GM18873 (cell line): ENCODE data around the gene PTBP3.
"Not testable (repeated sequence)": the region's sequence is repeated elsewhere in the genome, so short reads cannot be mapped to it uniquely, and the experiment has no call there.

Experiments used
- ATAC-seq: cut with Tn5 transposase; IDR thresholded peaks from one replicate; pipeline ENCODE4 v1.9.1; 2021; ENCODE audit warnings: mild to moderate bottlenecking, moderate library complexity, moderate number of reproducible peaks; ENCODE audit not compliant: unreplicated experiment, low FRiP score

The PTBP3 gene

DNA sequence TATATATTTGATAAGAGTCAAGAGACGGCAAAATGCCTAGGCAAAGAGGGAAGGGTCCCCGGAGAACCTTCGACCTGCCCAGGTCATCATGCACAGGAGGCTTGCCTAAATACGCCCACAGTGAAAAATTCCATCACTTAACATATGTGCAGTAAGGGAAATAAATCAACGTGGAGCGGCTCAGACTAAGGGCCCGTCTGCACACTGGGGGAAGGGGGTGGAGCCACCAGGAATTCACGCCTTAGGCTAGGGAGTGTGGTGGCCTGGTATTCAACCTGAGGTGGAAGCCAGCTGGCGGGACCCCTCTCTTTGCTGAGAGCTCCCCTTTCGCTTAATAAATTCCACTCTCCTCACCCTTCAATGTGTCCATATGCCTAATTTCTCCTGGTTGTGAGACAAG, 8.3 kb downstream of the PTBP3 start:
- ATAC-seq, result no peak

GRCh38 chr9:112323378-112323854, 10.0 kb downstream of the PTBP3 start:
- ATAC-seq, result no peak

DNA sequence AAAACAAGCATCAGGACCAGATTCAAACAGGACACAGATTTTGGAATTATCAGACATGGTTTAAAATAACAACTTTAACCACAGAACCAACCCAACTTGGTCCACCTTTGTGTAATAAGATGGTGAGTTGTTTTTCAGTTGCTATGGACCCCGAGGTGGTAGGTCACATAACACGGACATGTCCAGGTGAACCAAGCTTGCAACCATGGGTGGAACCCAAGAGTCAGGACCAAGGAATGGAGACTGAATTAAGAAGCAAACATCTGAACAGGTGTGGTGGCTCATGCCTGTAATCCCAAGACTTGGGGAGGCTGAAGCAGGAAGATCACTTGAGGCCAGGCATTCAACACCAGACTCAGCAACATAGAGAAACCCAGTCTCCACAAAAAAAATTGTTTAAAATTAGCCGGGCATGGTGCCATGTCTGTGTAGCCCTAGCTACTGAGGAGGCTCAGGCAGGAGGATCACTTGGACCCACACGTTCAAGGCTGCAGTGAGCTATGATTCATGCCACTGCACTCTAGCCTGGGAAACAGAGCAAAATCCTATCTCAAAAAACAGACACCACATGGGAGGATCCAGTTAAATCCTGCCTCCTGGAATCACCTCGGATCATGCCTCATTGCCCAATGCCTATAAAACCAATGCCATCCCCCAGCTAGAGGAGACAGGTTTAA, 10.6 kb downstream of the PTBP3 start:
- no peak for ATAC-seq

- ATAC-seq, result no peak
Measured at GRCh38 chr9:112316258-112316943, 17.0 kb downstream of the PTBP3 start.

GRCh38 chr9:112315331-112316257, 17.8 kb downstream of the PTBP3 start:
- no peak for ATAC-seq

DNA sequence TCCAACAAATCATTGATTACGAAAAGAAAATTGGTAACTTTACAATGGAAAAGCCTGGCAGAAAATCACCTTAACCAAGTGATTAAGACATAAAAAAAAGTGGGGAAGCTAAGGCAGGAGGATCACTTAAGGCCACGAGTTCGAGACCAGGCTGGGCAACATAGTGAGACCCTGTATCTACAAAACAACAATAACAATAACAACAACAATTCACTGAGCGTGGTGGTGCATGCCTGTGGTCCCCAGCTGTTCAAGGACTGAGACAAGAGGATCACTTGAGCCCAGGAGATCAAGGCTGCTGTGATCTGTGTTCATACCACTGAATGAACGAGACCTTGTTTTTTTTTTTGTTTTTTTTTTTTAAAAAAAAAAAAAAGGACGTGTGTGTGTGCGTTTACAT, 21.3 kb downstream of the PTBP3 start:
- no peak for ATAC-seq

GRCh38 chr9:112311497-112311896, 21.9 kb downstream of the PTBP3 start:
- ATAC-seq, result no peak

GRCh38 chr9:112310826-112311225, 22.6 kb downstream of the PTBP3 start:
- no peak for ATAC-seq

DNA sequence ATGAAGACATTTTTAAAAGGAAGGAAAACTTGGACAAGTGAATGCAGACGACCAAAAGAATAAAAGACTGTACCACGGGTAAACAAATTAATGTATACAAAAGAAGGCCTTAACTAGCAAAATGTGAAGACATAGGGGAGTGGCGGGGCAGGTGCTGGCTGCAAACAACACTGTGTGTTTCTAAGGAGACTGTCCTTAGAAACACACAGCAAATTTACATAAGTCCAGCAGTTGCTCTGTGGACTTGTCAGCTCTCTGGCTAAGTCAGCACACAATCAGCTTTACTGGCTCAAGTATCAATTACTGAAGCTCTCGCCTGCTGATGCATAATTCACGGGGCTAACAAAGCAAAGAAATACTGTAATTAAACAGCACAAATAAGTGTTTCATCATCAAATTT, 24.8 kb downstream of the PTBP3 start:
- no peak for ATAC-seq

GRCh38 chr9:112301420-112301819, 32.0 kb downstream of the PTBP3 start:
- ATAC-seq, result no peak

GRCh38 chr9:112299514-112299913, 33.9 kb downstream of the PTBP3 start:
- no peak for ATAC-seq

GRCh38 chr9:112296929-112297328, 36.5 kb downstream of the PTBP3 start:
- no peak for ATAC-seq

GRCh38 chr9:112295174-112295573, 38.2 kb downstream of the PTBP3 start:
- no peak for ATAC-seq

DNA sequence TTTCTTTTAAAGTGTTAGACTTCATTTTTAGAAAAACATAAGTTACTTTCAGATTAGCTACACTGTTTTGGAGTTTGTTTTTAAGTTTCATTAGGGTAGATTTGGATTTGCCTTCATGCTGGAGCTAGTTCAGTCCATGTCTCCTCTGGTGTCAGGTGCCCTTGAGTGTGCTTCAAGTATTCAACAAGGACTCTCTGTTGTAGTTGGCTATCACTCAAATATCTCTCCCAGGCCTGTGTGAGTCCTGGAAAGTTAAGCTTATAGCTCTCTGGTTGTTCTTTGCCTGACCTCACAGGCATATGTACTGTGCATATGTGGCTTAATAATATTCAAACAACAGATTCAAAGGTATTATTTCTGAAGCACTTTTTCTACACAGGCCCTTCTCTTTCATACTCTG, 45.4 kb downstream of the PTBP3 start:
- no peak for ATAC-seq

DNA sequence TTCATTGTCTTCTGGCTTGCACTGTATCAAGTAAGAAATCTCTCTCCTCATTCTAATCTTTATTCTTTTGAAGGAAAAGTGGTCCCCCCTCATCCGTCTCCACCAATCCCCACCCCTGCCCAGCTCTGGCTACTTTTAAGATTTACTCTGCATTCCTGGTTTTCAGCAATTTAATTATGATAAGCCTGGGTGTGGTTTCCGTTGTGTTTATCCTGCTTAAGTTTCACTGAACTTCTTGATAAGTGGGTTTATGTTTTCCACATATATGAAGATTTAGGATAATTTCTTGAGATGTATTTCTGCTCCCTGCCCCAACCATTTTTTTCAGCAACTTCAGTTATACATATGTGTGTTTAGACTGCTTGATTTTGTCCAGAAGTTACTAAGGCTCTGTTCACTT, 46.5 kb downstream of the PTBP3 start:
- no peak for ATAC-seq

- no peak for ATAC-seq
Measured at GRCh38 chr9:112285056-112285455, 48.4 kb downstream of the PTBP3 start.

- no peak for ATAC-seq
Measured at GRCh38 chr9:112283582-112284253, 49.7 kb downstream of the PTBP3 start.

GRCh38 chr9:112282841-112283240, 50.6 kb downstream of the PTBP3 start:
- not testable (repeated sequence) for ATAC-seq

GRCh38 chr9:112280904-112281303, 52.5 kb downstream of the PTBP3 start:
- ATAC-seq, result no peak

GRCh38 chr9:112279501-112279900, 53.9 kb downstream of the PTBP3 start:
- no peak for ATAC-seq

DNA sequence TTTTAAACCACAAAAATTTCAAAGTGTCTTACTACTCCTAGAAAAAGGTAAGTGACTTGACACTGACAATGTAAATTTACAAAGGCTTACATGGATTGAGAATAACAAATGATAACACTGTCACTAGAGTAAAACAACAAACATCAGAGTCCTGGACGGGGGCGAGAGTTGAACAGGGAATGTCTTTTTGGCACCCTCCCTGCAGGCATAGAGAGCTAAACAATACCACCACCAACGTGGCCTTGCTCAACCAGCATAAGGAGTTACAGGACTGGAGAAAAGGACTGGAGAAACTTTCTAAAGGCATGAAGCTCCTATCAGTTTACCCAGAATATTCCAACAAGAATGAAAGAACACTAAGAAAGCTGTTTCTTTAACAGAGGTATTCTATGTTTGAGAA, 55.3 kb downstream of the PTBP3 start:
- ATAC-seq, result no peak
